CD4-positive, alpha-beta memory T cell (primary cell): ENCODE measurements around the gene GNAS-AS1. TPM values are rescaled to one million over a fixed set of nuclear protein-coding genes. Genes with fewer than 3 reads are reported as not detected.

Experiments used
- CTCF ChIA-PET: fragments of 350-600 bp; sonication (Branson Sonifier 250); formaldehyde crosslinking; loops from one replicate; lab custom pipeline; 2021; ENCODE audit warnings: inconsistent platforms; ENCODE audit not compliant: partially characterized antibody; lab: Charles Lee
- POLR2A ChIA-PET: fragments of 350-600 bp; sonication (Branson Sonifier 250); formaldehyde crosslinking; loops from one replicate; lab custom pipeline; 2021; ENCODE audit not compliant: partially characterized antibody; lab: Charles Lee
- DNase-seq, 5 donors: peaks; one replicate each; pipeline versions ENCODE4 v3.0.0 to v3.0.0-alpha.2; 2020 to 2022; ENCODE audit warnings: mixed read lengths in 1 of 5
- H3K27ac ChIP-seq: one replicate; pipeline ENCODE4 v1.7.0; 2013; ENCODE audit warnings: low read depth, low read length
- H3K27me3 ChIP-seq: 2 replicates; pipeline ENCODE4 v1.7.0; 2013; ENCODE audit warnings: mild to moderate bottlenecking, low read length, moderate library complexity; ENCODE audit not compliant: insufficient read depth
- H3K36me3 ChIP-seq: 2 replicates; pipeline ENCODE4 v1.7.0; 2013; ENCODE audit warnings: mild to moderate bottlenecking, low read length, moderate library complexity; ENCODE audit not compliant: insufficient read depth
- H3K4me1 ChIP-seq: 2 replicates; pipeline ENCODE4 v1.7.0; 2013; ENCODE audit warnings: mild to moderate bottlenecking, low read length, moderate library complexity; ENCODE audit not compliant: insufficient read depth
- H3K4me3 ChIP-seq, 2 donors: one replicate each; pipeline ENCODE4 v1.7.0; 2013; ENCODE audit warnings: low read length in 2 of 2, mild to moderate bottlenecking in 1 of 2
- H3K9me3 ChIP-seq, 2 donors: one replicate each; pipeline ENCODE4 v1.7.0; 2013; ENCODE audit warnings: low read length in 2 of 2, control low read depth in 1 of 2; ENCODE audit not compliant: control insufficient read depth in 1 of 2
- H3K27ac Mint-ChIP-seq, 7 donors: one replicate each; pipeline ENCODE4 v1.8.0; 2020 to 2021; ENCODE audit warnings: mixed read lengths in 7 of 7, mild to moderate bottlenecking in 6 of 7, inconsistent platforms in 3 of 7, moderate library complexity in 3 of 7
- H3K27me3 Mint-ChIP-seq, 2 donors: one replicate each; pipeline ENCODE4 v1.8.0; 2020 to 2021; ENCODE audit warnings: mixed read lengths in 2 of 2
- H3K36me3 Mint-ChIP-seq, 2 donors: one replicate each; pipeline ENCODE4 v1.8.0; 2020 to 2021; ENCODE audit warnings: mixed read lengths in 2 of 2, inconsistent platforms in 1 of 2, mild to moderate bottlenecking in 1 of 2
- H3K4me1 Mint-ChIP-seq, 4 donors: one replicate each; pipeline ENCODE4 v1.8.0; 2020 to 2021; ENCODE audit warnings: mixed read lengths in 4 of 4, mild to moderate bottlenecking in 1 of 4
- H3K4me3 Mint-ChIP-seq, 8 donors: one replicate each; pipeline ENCODE4 v1.8.0; 2020 to 2021; ENCODE audit warnings: mixed read lengths in 8 of 8, mild to moderate bottlenecking in 7 of 8, moderate library complexity in 6 of 8, inconsistent platforms in 3 of 8
- H3K9me3 Mint-ChIP-seq, 8 donors: one replicate each; pipeline ENCODE4 v1.8.0; 2020 to 2021; ENCODE audit warnings: mixed read lengths in 8 of 8, mild to moderate bottlenecking in 5 of 8, inconsistent platforms in 3 of 8, moderate library complexity in 1 of 8
- intact Hi-C: fragments of 100-400 bp; cut with micrococcal nuclease; formaldehyde crosslinking; loops from one replicate; pipeline ENCODE4 v1.15.1; 2023
- polyA plus RNA-seq, 2 donors: library from polyadenylated mRNA; unstranded; fragments of 300-500 nt; fragmentation: Illumina TruSeq; gene quantifications; one replicate each; pipeline ENCODE4 v1.2.3, GENCODE V29; 2021
- total RNA-seq, 2 experiments: library from RNA; stranded (reverse); gene quantifications; one replicate each; pipeline ENCODE4 v1.2.3, GENCODE V29; 2021

The GNAS-AS1 gene
- total and polyA plus RNA-seq, 4 experiments from 2014 or later: 0.94 to 1.1 TPM; not detected in 2

GRCh38 chr20:58868795-58869194, 18.1 kb upstream of the GNAS-AS1 start:
- Histone ChIP-seq H3K4me3 (no peak overlapping the region), H3K27ac (no peak overlapping the region), H3K9me3 (no peaks in the 10 kb centered on the region), H3K4me1 (no peaks in the 10 kb centered on the region), H3K27me3 (no peaks in the 10 kb centered on the region), H3K36me3 (no peaks in the 10 kb centered on the region)
- no peak for DNase-seq
- Mint-ChIP-seq H3K36me3 (no peaks in the 10 kb centered on the region), H3K9me3 (peaks cover 0 to 1% (median 0%) of the 10 kb centered on the region in 8 donors), H3K27me3 (no peaks in the 10 kb centered on the region), H3K4me1 (peaks cover 0 to 3% (median 0%) of the 10 kb centered on the region in 4 donors), H3K27ac (no peak overlapping the region), H3K4me3 (no peak overlapping the region)
- CTCF ChIA-PET: no interaction called here
- intact Hi-C loops: no loop called here
- POLR2A ChIA-PET: no interaction called here

GRCh38 chr20:58867211-58867610, 16.5 kb upstream of the GNAS-AS1 start:
- POLR2A ChIA-PET: interaction anchor here (0.5 to 1.1 kb wide), 2 partner anchors 165 to 534 kb away, joined by 3 read pairs; partner anchors contain the start of gene ATP5F1E
- Histone ChIP-seq H3K4me3 (no peak overlapping the region), H3K27ac (no peak overlapping the region), H3K36me3 (no peaks in the 10 kb centered on the region), H3K4me1 (no peaks in the 10 kb centered on the region), H3K9me3 (no peaks in the 10 kb centered on the region), H3K27me3 (no peaks in the 10 kb centered on the region)
- Mint-ChIP-seq H3K27ac (no peak overlapping the region), H3K36me3 (no peaks in the 10 kb centered on the region), H3K4me1 (peaks cover 0 to 3% (median 0%) of the 10 kb centered on the region in 4 donors), H3K4me3 (no peak overlapping the region), H3K27me3 (peaks cover 1 to 6% of the 10 kb centered on the region in 2 donors), H3K9me3 (peaks cover 0 to 1% (median 0%) of the 10 kb centered on the region in 8 donors)
- no peak for DNase-seq
- CTCF ChIA-PET: interaction anchor here (0.7 to 2.7 kb wide), 10 partner anchors 10 to 629 kb away, joined by 3 to 9 read pairs (median 6); no protein-coding TSS in a partner anchor
- intact Hi-C loops: no loop called here

- intact Hi-C loops: no loop called here
- Mint-ChIP-seq H3K9me3 (peaks cover 0 to 1% (median 0%) of the 10 kb centered on the region in 8 donors), H3K4me3 (no peak overlapping the region), H3K27me3 (peaks cover 7 to 10% of the 10 kb centered on the region in 2 donors), H3K4me1 (peaks cover 0 to 3% (median 0%) of the 10 kb centered on the region in 4 donors), H3K36me3 (no peaks in the 10 kb centered on the region), H3K27ac (no peak overlapping the region)
- DNase-seq: no peak
- Histone ChIP-seq H3K27ac (no peak overlapping the region), H3K36me3 (no peaks in the 10 kb centered on the region), H3K4me3 (no peak overlapping the region), H3K4me1 (no peaks in the 10 kb centered on the region), H3K27me3 (no peaks in the 10 kb centered on the region), H3K9me3 (no peaks in the 10 kb centered on the region)
- POLR2A ChIA-PET: no interaction called here
- CTCF ChIA-PET: interaction anchor here (0.7 to 2.7 kb wide), 3 partner anchors 356 to 630 kb away, joined by 4 to 9 read pairs (median 6); no protein-coding TSS in a partner anchor
These were observed 15.1 kb upstream of the GNAS-AS1 start for GRCh38 chr20:58865843-58866242.

- no peaks in the 10 kb centered on the region for H3K4me1 ChIP-seq
- intact Hi-C loops: no loop called here
- H3K27ac ChIP-seq: no peak overlapping the region
- H3K36me3 Mint-ChIP-seq: no peaks in the 10 kb centered on the region
- H3K9me3 ChIP-seq: no peaks in the 10 kb centered on the region
- ChIA-PET CTCF (interaction anchor here (1.1 to 2.4 kb wide), 2 partner anchors 343 to 632 kb away, joined by 3 to 11 read pairs; no protein-coding TSS in a partner anchor), POLR2A (no interaction called here)
- H3K4me3 ChIP-seq: no peak overlapping the region
- DNase-seq: no peak
- no peaks in the 10 kb centered on the region for H3K4me1 Mint-ChIP-seq
- peaks cover 9 to 15% of the 10 kb centered on the region in 2 donors for H3K27me3 Mint-ChIP-seq
- no peak overlapping the region for H3K27ac Mint-ChIP-seq
- H3K4me3 Mint-ChIP-seq: no peak overlapping the region
- H3K36me3 ChIP-seq: no peaks in the 10 kb centered on the region
- H3K9me3 Mint-ChIP-seq: peaks cover 0 to 1% (median 0%) of the 10 kb centered on the region in 8 donors
- no peaks in the 10 kb centered on the region for H3K27me3 ChIP-seq
These were observed 13.6 kb upstream of the GNAS-AS1 start for GRCh38 chr20:58864346-58864745.

- Histone ChIP-seq H3K27me3 (no peaks in the 10 kb centered on the region), H3K4me3 (no peak overlapping the region), H3K36me3 (no peaks in the 10 kb centered on the region), H3K4me1 (no peaks in the 10 kb centered on the region), H3K9me3 (no peaks in the 10 kb centered on the region), H3K27ac (no peak overlapping the region)
- intact Hi-C loops: no loop called here
- no peak overlapping the region for H3K27ac Mint-ChIP-seq
- H3K9me3 Mint-ChIP-seq: peaks cover 0 to 1% (median 0%) of the 10 kb centered on the region in 8 donors
- DNase-seq: no peak
- ChIA-PET POLR2A (interaction anchor here (0.5 kb wide), 1 partner anchor 542 kb away, joined by 3 read pairs; no protein-coding TSS in a partner anchor), CTCF (interaction anchor here (0.7 to 2.4 kb wide), 5 partner anchors 345 to 635 kb away, joined by 3 to 11 read pairs (median 3); no protein-coding TSS in a partner anchor)
- H3K36me3 Mint-ChIP-seq: no peaks in the 10 kb centered on the region
- H3K4me1 Mint-ChIP-seq: no peaks in the 10 kb centered on the region
- H3K4me3 Mint-ChIP-seq: no peak overlapping the region
- peaks cover 9 to 17% of the 10 kb centered on the region in 2 donors for H3K27me3 Mint-ChIP-seq
These were observed 12.5 kb upstream of the GNAS-AS1 start for GRCh38 chr20:58863044-58863790.

- no peaks in the 10 kb centered on the region for H3K9me3 ChIP-seq
- H3K27ac ChIP-seq: no peak overlapping the region
- H3K4me3 ChIP-seq: no peak overlapping the region
- H3K27me3 Mint-ChIP-seq: peaks cover 21 to 38% of the 10 kb centered on the region in 2 donors
- CTCF ChIA-PET: no interaction called here
- H3K4me1 Mint-ChIP-seq: peaks cover 3 to 23% (median 12%) of the 10 kb centered on the region in 4 donors
- H3K4me3 Mint-ChIP-seq: peak overlapping the region in 5 of 8 donors; percentile 28 to 68 (median 48)
- peaks cover 0 to 2% of the 10 kb centered on the region in 2 donors for H3K36me3 Mint-ChIP-seq
- intact Hi-C loops: no loop called here
- DNase-seq: no peak
- no peaks in the 10 kb centered on the region for H3K9me3 Mint-ChIP-seq
- POLR2A ChIA-PET: interaction anchor here (0.5 kb wide), 1 partner anchor 205 kb away, joined by 3 read pairs; no protein-coding TSS in a partner anchor
- H3K27me3 ChIP-seq: peaks cover 18% of the 10 kb centered on the region
- H3K4me1 ChIP-seq: peaks cover 16% of the 10 kb centered on the region
- no peak overlapping the region for H3K27ac Mint-ChIP-seq
- no peaks in the 10 kb centered on the region for H3K36me3 ChIP-seq
These were observed 5.0 kb upstream of the GNAS-AS1 start for GRCh38 chr20:58855506-58856389.
